Right lobe of liver (tissue), 4 donors: Measurements from ENCODE around the gene OR5K3.

Source experiments
- POLR2A ChIP-seq: fragments of 450-650 bp; IDR thresholded peaks from one replicate; pipeline ENCODE4 v1.6.1; 2017; ENCODE audit warnings: antibody characterized with exemption, mild to moderate bottlenecking
- TF ChIP-seq, protein P1 (sequence below), 4 donors: fragments of 200-600 bp in 3 of 4; fragments of 450-650 bp in 1 of 4; IDR thresholded peaks; one replicate each; pipeline versions ENCODE4 v1.5.1 to v1.8.0; 2016 to 2022; ENCODE audit warnings: antibody characterized with exemption in 4 of 4, mild to moderate bottlenecking in 2 of 4
- donor health status: DM: no; HTN: no; CAD: no.
- donor health status: DM: no; HTN: no; CAD: no.
- donor health status: DM: no; HTN: yes; CAD: no.

- TF ChIP-seq, protein P1, sequence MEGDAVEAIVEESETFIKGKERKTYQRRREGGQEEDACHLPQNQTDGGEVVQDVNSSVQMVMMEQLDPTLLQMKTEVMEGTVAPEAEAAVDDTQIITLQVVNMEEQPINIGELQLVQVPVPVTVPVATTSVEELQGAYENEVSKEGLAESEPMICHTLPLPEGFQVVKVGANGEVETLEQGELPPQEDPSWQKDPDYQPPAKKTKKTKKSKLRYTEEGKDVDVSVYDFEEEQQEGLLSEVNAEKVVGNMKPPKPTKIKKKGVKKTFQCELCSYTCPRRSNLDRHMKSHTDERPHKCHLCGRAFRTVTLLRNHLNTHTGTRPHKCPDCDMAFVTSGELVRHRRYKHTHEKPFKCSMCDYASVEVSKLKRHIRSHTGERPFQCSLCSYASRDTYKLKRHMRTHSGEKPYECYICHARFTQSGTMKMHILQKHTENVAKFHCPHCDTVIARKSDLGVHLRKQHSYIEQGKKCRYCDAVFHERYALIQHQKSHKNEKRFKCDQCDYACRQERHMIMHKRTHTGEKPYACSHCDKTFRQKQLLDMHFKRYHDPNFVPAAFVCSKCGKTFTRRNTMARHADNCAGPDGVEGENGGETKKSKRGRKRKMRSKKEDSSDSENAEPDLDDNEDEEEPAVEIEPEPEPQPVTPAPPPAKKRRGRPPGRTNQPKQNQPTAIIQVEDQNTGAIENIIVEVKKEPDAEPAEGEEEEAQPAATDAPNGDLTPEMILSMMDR (IDR thresholded peaks at IDR 0.05): no peak
- TF ChIP-seq POLR2A: no peak
Measured at GRCh38 chr3:98440283-98440682, 49.8 kb downstream of the OR5K3 start.
